Endothelial cell of umbilical vein (primary cell): ENCODE results near the gene DIAPH2. TPM values are rescaled to one million over a fixed set of nuclear protein-coding genes. Genes with fewer than 3 reads are reported as not detected.

Experiments
- BruUV-seq: library from RNA; stranded (reverse); fragments of 400-500 nt; replicated peaks from 2 replicates; lab custom pipeline; 2021; lab: Mats Ljungman, UMichigan
- CTCF ChIA-PET: fragments of 300-600, 350-600 bp; sonication (Branson Sonifier 250); formaldehyde crosslinking; loops from one replicate; lab custom pipeline; 2021; ENCODE audit warnings: antibody characterized with exemption, inconsistent platforms; lab: Charles Lee
- POLR2A ChIA-PET: fragments of 300-600, 350-600 bp; sonication (Branson Sonifier 250); formaldehyde crosslinking; loops from one replicate; lab custom pipeline; 2021; ENCODE audit warnings: antibody characterized with exemption, inconsistent platforms; lab: Charles Lee
- DNase-seq: peaks from one replicate; pipeline ENCODE4 v3.0.0-alpha.2; 2011; ENCODE audit warnings: low read depth, low spot score
- FAIRE-seq: peaks from 2 replicates; lab custom pipeline; 2011; peaks lifted over from hg19 to GRCh38; lab: Jason Lieb, UNC
- H2AFZ ChIP-seq: 2 replicates; pipeline ENCODE4 v1.6.0; 2012; ENCODE audit warnings: low read depth, low read length, control low read depth, inconsistent platforms
- H3K27ac ChIP-seq: 2 replicates; pipeline ENCODE4 v1.5.1; 2011; ENCODE audit warnings: low read depth, mild to moderate bottlenecking, control low read depth, low read length, moderate library complexity; ENCODE audit not compliant: insufficient read depth
- H3K27me3 ChIP-seq, 2 experiments: 2 replicates each; pipeline versions ENCODE4 v1.6.0 to v1.6.1; 2011; ENCODE audit warnings: low read length in 2 of 2, mixed read lengths in 1 of 2; ENCODE audit not compliant: control insufficient read depth in 2 of 2, insufficient read depth in 2 of 2
- H3K36me3 ChIP-seq, 2 experiments: 2 replicates in 1 of 2; 3 replicates in 1 of 2; pipeline ENCODE4 v1.5.1; 2011; ENCODE audit warnings: low read length in 2 of 2, mild to moderate bottlenecking in 1 of 2, moderate library complexity in 1 of 2; ENCODE audit not compliant: control insufficient read depth in 2 of 2, insufficient read depth in 2 of 2; ENCODE audit errors: extremely low read depth in 1 of 2
- H3K4me1 ChIP-seq: 3 replicates; pipeline ENCODE4 v1.5.1; 2011; ENCODE audit warnings: mild to moderate bottlenecking, low read length; ENCODE audit not compliant: control insufficient read depth, insufficient read depth; ENCODE audit errors: extremely low read depth
- H3K4me2 ChIP-seq: 2 replicates; pipeline ENCODE4 v1.6.1; 2011; ENCODE audit warnings: low read length, control low read depth, mixed read lengths; ENCODE audit not compliant: insufficient read depth
- H3K4me3 ChIP-seq, 3 experiments: fragments of 200-600 bp in 1 of 3; sonication (generic), shearing (Covaris generic) in 1 of 3; replicated peaks in 1 of 3; 2 replicates each; pipeline ENCODE4 v1.5.1; 2011 to 2016; ENCODE audit warnings: control low read depth in 3 of 3, low read length in 3 of 3, mild to moderate bottlenecking in 2 of 3, inconsistent platforms in 1 of 3, low read depth in 1 of 3, moderate library complexity in 1 of 3; ENCODE audit not compliant: insufficient read depth in 1 of 3
- H3K79me2 ChIP-seq: 2 replicates; pipeline ENCODE4 v1.6.0; 2012; ENCODE audit warnings: low read length, inconsistent platforms; ENCODE audit not compliant: control insufficient read depth, insufficient read depth
- H3K9ac ChIP-seq: replicated peaks from 2 replicates; pipeline ENCODE3; 2011; ENCODE audit warnings: low read length, control low read depth; ENCODE audit not compliant: insufficient read depth; ENCODE audit errors: extremely low read depth
- H3K9me1 ChIP-seq: replicated peaks from 3 replicates; pipeline ENCODE4 v1.6.0; 2011; ENCODE audit warnings: mild to moderate bottlenecking, low read length; ENCODE audit not compliant: control insufficient read depth, insufficient read depth; ENCODE audit errors: extremely low read depth
- H3K9me3 ChIP-seq: replicated peaks from 2 replicates; pipeline ENCODE4 v1.5.1; 2012; ENCODE audit warnings: low read length, inconsistent platforms; ENCODE audit not compliant: control insufficient read depth, insufficient read depth
- H4K20me1 ChIP-seq: replicated peaks from 2 replicates; pipeline ENCODE3; 2011; ENCODE audit warnings: mild to moderate bottlenecking, low read length; ENCODE audit not compliant: control insufficient read depth, insufficient read depth; ENCODE audit errors: extremely low read depth
- EZH2 ChIP-seq: IDR thresholded peaks from 2 replicates; pipeline ENCODE4 v1.6.1; 2012; ENCODE audit warnings: borderline replicate concordance, low read depth, mild to moderate bottlenecking, moderate library complexity, low read length, inconsistent platforms; ENCODE audit not compliant: severe bottlenecking
- FOS ChIP-seq: IDR thresholded peaks from 2 replicates; pipeline ENCODE4 v1.6.1; 2011; ENCODE audit warnings: mild to moderate bottlenecking, low read length, moderate library complexity, borderline replicate concordance; ENCODE audit not compliant: insufficient read depth
- JUN ChIP-seq: IDR thresholded peaks from 2 replicates; pipeline ENCODE4 v1.6.1; 2011; ENCODE audit warnings: borderline replicate concordance, low read depth; ENCODE audit not compliant: insufficient read length, insufficient read depth
- MYC ChIP-seq: IDR thresholded peaks from one replicate; pipeline ENCODE4 v1.6.1; 2011; ENCODE audit warnings: mild to moderate bottlenecking, low read depth, low read length
- dilution Hi-C: fragments of 300-500 bp; cut with MboI; formaldehyde crosslinking; loops from one replicate; pipeline ENCODE4 v1.15.0; 2019; ENCODE audit warnings: low sequenced_read_pairs; ENCODE audit not compliant: extremely low pct_ligation_motif_present
- intact Hi-C: fragments of 100-400 bp; cut with micrococcal nuclease; formaldehyde crosslinking; loops from one replicate; pipeline ENCODE4 v1.10.0; 2022
- polyA plus RNA-seq, 4 experiments: library from polyadenylated mRNA; depleted of rRNA in 3 of 4; stranded (reverse) in 3 of 4; unstranded in 1 of 4; fragments of >200 nt; gene quantifications; 2 replicates each; pipeline versions ENCODE4 v1.2.1 to v1.2.3, GENCODE V29; 2011 to 2012; ENCODE audit warnings: missing spikeins in 1 of 4
- total RNA-seq: library from RNA; stranded (reverse); gene quantifications from 2 replicates; pipeline ENCODE4 v1.2.3, GENCODE V29; 2021
- TF ChIP-seq, protein P1 (sequence below): IDR thresholded peaks from 2 replicates; pipeline ENCODE4 v1.6.1; 2011; ENCODE audit not compliant: insufficient read depth, insufficient read length

The DIAPH2 gene
- total and polyA plus RNA-seq, 2 donors (not counting 3 experiments of a cell fraction or from before 2014, with no cell fraction given): 3.0 to 30.0 TPM

DNA sequence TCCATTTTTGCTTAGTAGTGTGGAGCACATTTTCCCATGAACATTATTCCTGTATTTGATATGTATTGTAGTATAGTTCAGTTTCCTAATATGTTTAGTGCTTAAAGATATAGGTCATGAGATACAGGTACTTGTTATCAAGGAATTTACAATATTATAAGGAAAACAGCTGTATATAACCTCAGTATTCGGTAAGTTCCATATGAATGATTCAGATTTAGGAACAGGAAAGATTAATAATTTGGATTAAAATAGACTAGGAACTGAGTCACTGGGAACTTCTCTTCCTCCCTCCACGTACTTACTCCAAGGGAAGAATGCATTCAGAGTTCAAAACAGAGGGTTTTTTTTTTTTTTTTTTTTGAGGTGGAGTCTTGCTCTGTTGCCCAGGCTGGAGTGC lies 20.0 kb downstream of the DIAPH2 start:
- peak overlapping the region; percentile 27 for H3K4me2 ChIP-seq
- TF ChIP-seq, protein P1, sequence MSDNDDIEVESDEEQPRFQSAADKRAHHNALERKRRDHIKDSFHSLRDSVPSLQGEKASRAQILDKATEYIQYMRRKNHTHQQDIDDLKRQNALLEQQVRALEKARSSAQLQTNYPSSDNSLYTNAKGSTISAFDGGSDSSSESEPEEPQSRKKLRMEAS: no peak
- TF ChIP-seq JUN (peak; percentile 69), FOS (peak; percentile 52)
- dilution Hi-C loops (no loop called here), intact Hi-C loops (loop anchor here (1.0 to 5.0 kb wide), 2 partner anchors 19 to 272 kb away; no protein-coding TSS in a partner anchor)
- no peaks in the 10 kb centered on the region for H3K27me3 ChIP-seq
- H3K36me3 ChIP-seq: no peaks in the 10 kb centered on the region
- no peaks in the 10 kb centered on the region for H3K9me1 ChIP-seq
- peak; percentile 72 for FAIRE-seq
- H3K27ac ChIP-seq: peak overlapping the region; percentile 90
- peaks cover 36% of the 10 kb centered on the region for H3K79me2 ChIP-seq
- no peak overlapping the region for H2AFZ ChIP-seq
- H4K20me1 ChIP-seq: no peaks in the 10 kb centered on the region
- H3K4me3 ChIP-seq: no peak overlapping the region
- POLR2A ChIA-PET: interaction anchor here (0.6 kb wide), 1 partner anchor 205 kb away, joined by 4 read pairs; no protein-coding TSS in a partner anchor
- H3K9me3 ChIP-seq: no peaks in the 10 kb centered on the region
- no TSS peak for BruUV-seq
- peaks cover 26% of the 10 kb centered on the region for H3K4me1 ChIP-seq
- CTCF ChIA-PET: no interaction called here
- peak overlapping the region; percentile 51 for H3K9ac ChIP-seq
- DNase-seq: peak; percentile 68

DNA sequence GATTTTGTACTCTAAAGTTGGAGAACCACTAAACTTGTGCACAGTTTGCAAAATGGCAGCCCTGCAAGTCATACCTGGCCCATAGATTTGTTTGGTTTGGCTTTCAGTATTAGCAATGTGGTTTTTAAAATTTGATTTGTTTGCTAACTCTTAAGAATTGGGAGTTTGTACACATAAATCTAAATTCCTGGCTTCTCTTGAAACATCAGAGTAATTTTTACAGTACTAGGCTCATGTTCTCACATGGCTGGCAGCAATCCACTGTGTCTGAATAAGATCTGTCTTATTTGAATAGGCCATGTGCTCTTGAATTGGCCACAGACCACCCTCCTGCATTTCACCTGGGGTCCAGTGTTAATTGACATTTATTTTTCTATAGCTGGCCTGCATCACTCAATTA lies 21.3 kb downstream of the DIAPH2 start:
- Histone ChIP-seq H3K27ac (no peak overlapping the region), H3K79me2 (peaks cover 43% of the 10 kb centered on the region), H3K27me3 (no peaks in the 10 kb centered on the region), H2AFZ (no peak overlapping the region), H3K9me3 (no peaks in the 10 kb centered on the region), H3K4me1 (peaks cover 26% of the 10 kb centered on the region), H3K4me2 (no peak overlapping the region), H3K9ac (no peak overlapping the region), H3K36me3 (no peaks in the 10 kb centered on the region), H4K20me1 (no peaks in the 10 kb centered on the region), H3K4me3 (no peak overlapping the region), H3K9me1 (no peaks in the 10 kb centered on the region)
- dilution Hi-C loops (no loop called here), intact Hi-C loops (no loop called here)
- DNase-seq (no peak), FAIRE-seq (no peak)
- ChIA-PET CTCF (no interaction called here), POLR2A (no interaction called here)
- BruUV-seq: no TSS peak
- TF ChIP-seq EZH2: no peak
- no peak for TF ChIP-seq MYC
